GM12878 (cell line): ENCODE results near the gene EZH2. TPM values are rescaled to one million over a fixed set of nuclear protein-coding genes. Genes with fewer than 3 reads are reported as not detected.

Source experiments
- ATAC-seq: fragments of 200-7000 bp; cut with Tn5 transposase; 3 replicates; pipeline ENCODE4 v1.9.1; 2020; ENCODE audit warnings: mild to moderate bottlenecking, moderate library complexity
- BruUV-seq: library from RNA; stranded (reverse); fragments of 400-500 nt; replicated peaks from 2 replicates; lab custom pipeline; 2021; lab: Mats Ljungman, UMichigan
- CTCF ChIA-PET: fragments of 300-600 bp; sonication (Branson Sonifier 250); formaldehyde crosslinking; extraction: SDS; loops from one replicate; lab custom pipeline; 2021; ENCODE audit warnings: inconsistent platforms; lab: Yijun Ruan, JAX
- POLR2A ChIA-PET: fragments of 350-600 bp; formaldehyde crosslinking; extraction: SDS; loops from one replicate; lab custom pipeline; 2021; ENCODE audit warnings: inconsistent platforms; lab: Charles Lee
- RAD21 ChIA-PET: fragments of 300-600 bp; sonication (Branson Sonifier 250); formaldehyde crosslinking; loops from one replicate; lab custom pipeline; 2023; ENCODE audit warnings: antibody characterized with exemption; ENCODE audit not compliant: unreplicated experiment; lab: Charles Lee
- SMC1A ChIA-PET: fragments of 300-600 bp; sonication (Branson Sonifier 250); formaldehyde crosslinking; loops from one replicate; lab custom pipeline; 2023; ENCODE audit not compliant: unreplicated experiment, uncharacterized antibody; lab: Charles Lee
- DNase-seq: peaks from one replicate; pipeline ENCODE4 v3.0.0-alpha.2; 2011; ENCODE audit warnings: low read depth, low spot score
- FAIRE-seq: peaks from 3 replicates; lab custom pipeline; 2011; peaks lifted over from hg19 to GRCh38; lab: Jason Lieb, UNC
- H2AFZ ChIP-seq: 2 replicates; pipeline ENCODE4 v1.6.0; 2011; ENCODE audit warnings: low read depth, low read length, control low read depth; ENCODE audit not compliant: control insufficient read depth
- H3K27ac ChIP-seq: 2 replicates; pipeline ENCODE4 v1.5.1; 2011; ENCODE audit warnings: control low read depth; ENCODE audit not compliant: control insufficient read depth, insufficient read depth
- H3K27me3 ChIP-seq, 2 experiments: replicated peaks in 1 of 2; 2 replicates each; pipeline versions ENCODE4 v1.6.0 to v1.6.1; 2011; ENCODE audit warnings: low read length in 1 of 2; ENCODE audit not compliant: control insufficient read depth in 2 of 2, insufficient read depth in 2 of 2
- H3K36me3 ChIP-seq, 2 experiments: 2 replicates each; pipeline ENCODE4 v1.5.1; 2011; ENCODE audit warnings: low read length in 1 of 2; ENCODE audit not compliant: control insufficient read depth in 2 of 2, insufficient read depth in 2 of 2
- H3K4me1 ChIP-seq: 2 replicates; pipeline ENCODE4 v1.6.1; 2011; ENCODE audit warnings: mild to moderate bottlenecking, low read length, moderate library complexity, mixed read lengths; ENCODE audit not compliant: control insufficient read depth, insufficient read depth
- H3K4me2 ChIP-seq: 2 replicates; pipeline ENCODE4 v1.6.0; 2011; ENCODE audit warnings: control low read depth; ENCODE audit not compliant: control insufficient read depth, insufficient read depth
- H3K4me3 ChIP-seq: fragments of 200-600 bp; sonication (generic); 2 replicates; pipeline ENCODE4 v1.5.1; 2016
- H3K79me2 ChIP-seq: 2 replicates; pipeline ENCODE4 v1.6.0; 2011; ENCODE audit warnings: low read length; ENCODE audit not compliant: control insufficient read depth, insufficient read depth
- H3K9ac ChIP-seq: 2 replicates; pipeline ENCODE4 v1.8.0; 2011; ENCODE audit warnings: low read length, control low read depth, mixed read lengths; ENCODE audit not compliant: control insufficient read depth, insufficient read depth
- H3K9me3 ChIP-seq: replicated peaks from 3 replicates; pipeline ENCODE4 v1.5.1; 2011; ENCODE audit warnings: mild to moderate bottlenecking, low read length; ENCODE audit not compliant: control insufficient read depth, insufficient read depth
- H4K20me1 ChIP-seq: 2 replicates; pipeline ENCODE4 v1.6.0; 2011; ENCODE audit not compliant: control insufficient read depth, insufficient read depth
- BCL11A ChIP-seq: IDR thresholded peaks from 2 replicates; pipeline ENCODE4 v1.6.1; 2011; ENCODE audit warnings: low read depth, low read length
- EGR1 ChIP-seq, 2 experiments: IDR thresholded peaks; 1 replicate in 1 of 2; 2 replicates in 1 of 2; pipeline ENCODE4 v1.6.1; 2011 to 2012; ENCODE audit warnings: low read depth in 2 of 2, low read length in 2 of 2, borderline replicate concordance in 1 of 2, mild to moderate bottlenecking in 1 of 2, moderate library complexity in 1 of 2
- EP300 ChIP-seq, 2 experiments: fragments of 150-350 bp in 1 of 2; IDR thresholded peaks; 2 replicates each; pipeline ENCODE4 v1.6.1; 2011 to 2012; ENCODE audit warnings: low read depth in 2 of 2, low read length in 2 of 2, borderline replicate concordance in 1 of 2, improper control_type of control experiment in 1 of 2, inconsistent platforms in 1 of 2; ENCODE audit not compliant: control insufficient read depth in 1 of 2
- MYB ChIP-seq: fragments of 150-350 bp; IDR thresholded peaks from 2 replicates; pipeline ENCODE4 v1.6.1; 2014; ENCODE audit warnings: mild to moderate bottlenecking, low read depth, low read length, borderline replicate concordance
- NBN ChIP-seq: fragments of 450-650 bp; IDR thresholded peaks from 2 replicates; pipeline ENCODE4 v1.6.1; 2016
- NFYB ChIP-seq: IDR thresholded peaks from 2 replicates; pipeline ENCODE4 v1.6.1; 2011; ENCODE audit warnings: low read depth, mild to moderate bottlenecking, low read length, improper control_type of control experiment, moderate library complexity; ENCODE audit not compliant: insufficient read depth
- POLR2AphosphoS5 ChIP-seq: IDR thresholded peaks from 2 replicates; pipeline ENCODE4 v1.6.1; 2011; ENCODE audit warnings: mild to moderate bottlenecking, low read length, inconsistent platforms
- ZNF217 ChIP-seq: fragments of 450-650 bp; IDR thresholded peaks from 2 replicates; pipeline ENCODE4 v1.6.1; 2017; ENCODE audit warnings: antibody characterized with exemption, mild to moderate bottlenecking
- WGBS: methylation state at CpG from one replicate; pipeline ENCODE4 v1.1.6; 2016; ENCODE audit warnings: low lambda C conversion rate; ENCODE audit not compliant: insufficient replicate concordance, insufficient coverage; ENCODE audit errors: missing lambda C conversion rate; 5-methylcytosine and 5-hydroxymethylcytosine counted together
- in situ Hi-C: fragments of 300-500 bp; cut with MboI; formaldehyde crosslinking; loops from 9 replicates; pipeline ENCODE4 v1.14.3; 2018; ENCODE audit warnings: mixed read lengths
- intact Hi-C: fragments of 100-400 bp; cut with micrococcal nuclease; formaldehyde crosslinking; loops from one replicate; pipeline ENCODE4 v1.14.2; 2022; ENCODE audit not compliant: unreplicated experiment
- polyA plus RNA-seq, 11 experiments: library from polyadenylated mRNA; depleted of rRNA in 4 of 11; unstranded in 6 of 11; stranded (reverse) in 5 of 11; fragments of >200 nt; fragmentation: Nextera tagmentation in 4 of 11; fragmentation: Illumina TruSeq in 1 of 11; extraction: Ambion mirVana in 4 of 11; extraction: Trizol in 1 of 11; gene quantifications; 1 replicate in 1 of 11; 2 replicates in 10 of 11; pipeline versions ENCODE4 v1.2.1 to v1.2.3, GENCODE V29; 2011 to 2016; ENCODE audit warnings: inconsistent platforms in 2 of 11, missing spikeins in 2 of 11, low read depth in 1 of 11
- total RNA-seq, 4 experiments: library from RNA; depleted of rRNA in 3 of 4; stranded (reverse); fragments of >200 nt in 3 of 4; fragmentation: Illumina TruSeq in 1 of 4; extraction: Trizol in 1 of 4; gene quantifications; 2 replicates each; pipeline versions ENCODE4 v1.2.1 to v1.2.3, GENCODE V29; 2013 to 2021
- TF ChIP-seq, protein P1 (sequence below): IDR thresholded peaks from 2 replicates; pipeline ENCODE4 v1.6.1; 2011; ENCODE audit warnings: low read depth, mild to moderate bottlenecking, low read length, moderate library complexity, borderline replicate concordance; ENCODE audit errors: extremely low read depth
- TF ChIP-seq, protein P2 (sequence below): fragments of 450-650 bp; IDR thresholded peaks from 2 replicates; pipeline ENCODE4 v1.6.1; 2017; ENCODE audit warnings: mild to moderate bottlenecking, low read depth, inconsistent platforms; ENCODE audit not compliant: poor library complexity, severe bottlenecking

The EZH2 gene
- total and polyA plus RNA-seq, 10 of the 15 experiments (the other 5 are each of a cell fraction or from before 2014, with no cell fraction given) = 19.4 to 69.6 (median 40.8) TPM

DNA sequence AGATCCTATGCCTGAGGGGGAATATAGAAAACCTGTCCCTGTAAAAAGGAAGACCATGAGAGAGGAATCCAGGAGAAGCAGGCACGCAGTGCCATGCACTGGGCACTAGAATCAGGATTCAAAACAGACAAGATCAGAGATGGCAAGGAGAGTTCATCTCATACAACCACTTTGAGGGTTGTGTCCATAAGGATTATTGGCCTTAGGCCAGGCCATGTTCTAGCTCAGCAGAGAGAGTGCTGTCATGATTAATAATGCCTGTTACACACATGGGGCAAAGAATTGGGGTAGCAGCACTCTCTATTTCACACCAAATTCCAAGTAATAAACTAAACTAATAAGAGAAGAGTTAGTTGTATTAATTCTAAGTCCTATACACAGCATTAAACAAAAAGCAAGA lies 29.1 kb downstream of the EZH2 start:
- RAD21 ChIA-PET = interaction anchor here (3.8 kb wide), 1 partner anchor 108 kb away, joined by 21 read pairs; no protein-coding TSS in a partner anchor
- WGBS = 100% methylated on average over 1 of the region's 1 CpG
- Histone ChIP-seq H3K4me1 (peaks cover 14% of the 10 kb centered on the region), H3K27me3 (no peaks in the 10 kb centered on the region), H3K36me3 (no peaks in the 10 kb centered on the region; a peak in 1 of 4 replicates), H3K79me2 (peaks cover 81% of the 10 kb centered on the region), H3K27ac (no peak overlapping the region), H2AFZ (no peak overlapping the region), H3K4me2 (no peak overlapping the region), H4K20me1 (no peaks in the 10 kb centered on the region), H3K9ac (no peak overlapping the region), H3K4me3 (no peak overlapping the region), H3K9me3 (no peaks in the 10 kb centered on the region)
- BruUV-seq = no TSS peak
- DNase-seq (no peak), FAIRE-seq (no peak), ATAC-seq (no peak)
- SMC1A ChIA-PET = interaction anchor here (1.2 kb wide), 1 partner anchor 18 kb away, joined by 3 read pairs; no protein-coding TSS in a partner anchor
- in situ Hi-C loops = no loop called here
- intact Hi-C loops = no loop called here
- CTCF ChIA-PET = interaction anchor here (0.7 to 1.9 kb wide), 4 partner anchors 19 to 590 kb away, joined by 3 to 7 read pairs (median 4); no protein-coding TSS in a partner anchor
- TF ChIP-seq EGR1 (IDR thresholded peaks at IDR 0.05; ENCODE audit: borderline replicate concordance in 1 of 2, low read depth in 2 of 2, low read length in 2 of 2) (no peak), POLR2AphosphoS5 (no peak), NFYB (no peak), BCL11A (no peak), MYB (no peak), ZNF217 (no peak), EP300 (IDR thresholded peaks at IDR 0.05; ENCODE audit: borderline replicate concordance in 1 of 2, control insufficient read depth in 1 of 2, low read depth in 2 of 2, low read length in 2 of 2) (no peak), NBN (no peak)
- TF ChIP-seq, protein P1, sequence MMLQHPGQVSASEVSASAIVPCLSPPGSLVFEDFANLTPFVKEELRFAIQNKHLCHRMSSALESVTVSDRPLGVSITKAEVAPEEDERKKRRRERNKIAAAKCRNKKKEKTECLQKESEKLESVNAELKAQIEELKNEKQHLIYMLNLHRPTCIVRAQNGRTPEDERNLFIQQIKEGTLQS = no peak
- TF ChIP-seq, protein P2, sequence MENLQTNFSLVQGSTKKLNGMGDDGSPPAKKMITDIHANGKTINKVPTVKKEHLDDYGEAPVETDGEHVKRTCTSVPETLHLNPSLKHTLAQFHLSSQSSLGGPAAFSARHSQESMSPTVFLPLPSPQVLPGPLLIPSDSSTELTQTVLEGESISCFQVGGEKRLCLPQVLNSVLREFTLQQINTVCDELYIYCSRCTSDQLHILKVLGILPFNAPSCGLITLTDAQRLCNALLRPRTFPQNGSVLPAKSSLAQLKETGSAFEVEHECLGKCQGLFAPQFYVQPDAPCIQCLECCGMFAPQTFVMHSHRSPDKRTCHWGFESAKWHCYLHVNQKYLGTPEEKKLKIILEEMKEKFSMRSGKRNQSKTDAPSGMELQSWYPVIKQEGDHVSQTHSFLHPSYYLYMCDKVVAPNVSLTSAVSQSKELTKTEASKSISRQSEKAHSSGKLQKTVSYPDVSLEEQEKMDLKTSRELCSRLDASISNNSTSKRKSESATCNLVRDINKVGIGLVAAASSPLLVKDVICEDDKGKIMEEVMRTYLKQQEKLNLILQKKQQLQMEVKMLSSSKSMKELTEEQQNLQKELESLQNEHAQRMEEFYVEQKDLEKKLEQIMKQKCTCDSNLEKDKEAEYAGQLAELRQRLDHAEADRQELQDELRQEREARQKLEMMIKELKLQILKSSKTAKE = no peak
- POLR2A ChIA-PET = interaction anchor here (0.6 to 0.9 kb wide), 2 partner anchors 27 to 33 kb away, joined by 4 read pairs; no protein-coding TSS in a partner anchor
